Activated CD8-positive, alpha-beta memory T cell treated with anti-CD3 and anti-CD28 coated beads for 36 hours (primary cell): ENCODE results near the gene ING2. TPM values are rescaled to one million over a fixed set of nuclear protein-coding genes. Genes with fewer than 3 reads are reported as not detected.

ENCODE experiments used
- CTCF ChIA-PET: fragments of 350-600 bp; sonication (Branson Sonifier 250); formaldehyde crosslinking; loops from one replicate; lab custom pipeline; 2021; ENCODE audit warnings: antibody characterized with exemption; lab: Charles Lee
- POLR2A ChIA-PET: fragments of 350-600 bp; sonication (Branson Sonifier 250); formaldehyde crosslinking; loops from one replicate; lab custom pipeline; 2021; ENCODE audit warnings: antibody characterized with exemption; lab: Charles Lee
- total RNA-seq, 2 experiments: library from RNA; stranded (reverse); gene quantifications; one replicate each; pipeline ENCODE4 v1.2.3, GENCODE V29; 2021

Gene ING2
- total RNA-seq, 2 experiments from 2014 or later: 11.1 to 12.2 TPM

- POLR2A ChIA-PET: no interaction called here
- CTCF ChIA-PET: no interaction called here
Measured at GRCh38 chr4:183493246-183493645, 11.6 kb upstream of the ING2 start.

GRCh38 chr4:183495184-183495583 lies 9.7 kb upstream of the ING2 start:
- CTCF ChIA-PET: no interaction called here
- POLR2A ChIA-PET: no interaction called here

- ChIA-PET POLR2A (no interaction called here), CTCF (no interaction called here)
Measured at GRCh38 chr4:183499389-183499788, 5.5 kb upstream of the ING2 start.

DNA sequence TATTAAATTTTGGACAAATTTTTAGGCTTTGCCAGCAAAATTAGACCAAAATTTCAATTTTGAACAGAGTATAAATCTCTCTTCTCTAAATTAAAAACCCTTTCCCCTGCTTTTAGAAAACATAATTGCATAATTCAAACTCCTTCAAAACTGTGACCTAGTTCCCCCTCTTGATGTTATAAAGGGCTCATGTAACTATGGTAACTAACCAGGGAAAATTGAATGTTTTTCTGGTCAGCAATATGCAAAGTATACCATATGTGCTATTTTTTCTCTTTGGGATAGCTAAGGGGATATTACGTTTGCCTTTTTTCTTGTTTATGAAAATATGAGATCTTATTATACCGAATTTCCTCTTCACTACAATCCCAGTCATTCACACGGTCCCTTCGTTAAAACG lies 5.1 kb upstream of the ING2 start:
- POLR2A ChIA-PET: no interaction called here
- CTCF ChIA-PET: no interaction called here

GRCh38 chr4:183503497-183504063 lies 1.3 kb upstream of the ING2 start:
- ChIA-PET CTCF (interaction anchor here (0.8 to 1.7 kb wide), 4 partner anchors 45 to 1539 kb away, joined by 3 to 5 read pairs (median 3); partner anchors contain the start of genes RWDD4 and TRAPPC11), POLR2A (interaction anchor here (0.5 to 1.0 kb wide), 4 partner anchors 60 to 585 kb away, joined by 4 to 6 read pairs (median 5); no protein-coding TSS in a partner anchor)

DNA sequence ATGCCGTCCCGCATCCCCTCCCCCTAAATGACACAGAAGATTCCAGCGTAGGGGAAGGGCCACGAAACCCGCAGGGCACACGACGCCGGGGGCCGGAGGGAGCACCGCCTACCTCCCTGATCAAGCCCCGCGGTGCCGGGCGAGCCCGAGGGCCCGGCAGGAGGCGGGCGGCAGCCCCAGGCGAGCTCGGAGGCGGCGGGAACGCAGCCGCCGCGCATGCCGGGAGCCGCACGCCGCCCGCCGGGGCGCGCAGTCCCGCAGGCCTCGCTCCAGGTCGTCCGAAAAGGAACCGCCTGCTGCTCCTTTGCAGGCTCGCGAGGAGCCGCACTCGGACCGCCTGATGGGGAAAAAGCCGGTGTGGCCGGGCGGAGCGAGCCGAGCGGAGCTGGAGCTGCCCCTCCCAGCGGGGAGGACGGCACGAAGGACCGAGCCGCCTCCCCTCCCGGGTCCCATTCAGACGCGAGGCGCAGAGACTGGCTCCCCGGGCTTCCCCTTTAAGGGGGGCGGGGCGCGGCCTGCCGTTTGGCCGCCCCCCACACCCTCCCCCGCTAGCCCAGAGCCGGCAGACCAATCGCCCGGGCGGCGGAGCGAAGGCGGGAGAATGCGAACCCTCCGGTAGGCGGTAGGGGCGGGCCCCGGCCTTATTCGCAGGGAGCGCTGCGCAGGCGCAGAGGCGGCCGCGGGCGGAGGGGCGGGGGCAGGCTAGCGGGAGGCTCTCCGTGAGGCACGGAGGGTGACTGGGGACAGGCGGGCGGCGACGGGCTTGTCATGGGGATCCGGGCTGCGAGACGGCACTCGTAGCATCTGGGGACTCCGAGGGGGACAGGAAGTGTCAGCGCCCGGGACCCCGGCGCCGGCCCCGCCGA lies 561 bp upstream of the ING2 start:
- POLR2A ChIA-PET: interaction anchor here (1.0 to 2.1 kb wide), 2 partner anchors 59 to 97 kb away, joined by 4 to 7 read pairs; partner anchors contain the start of gene CDKN2AIP
- CTCF ChIA-PET: interaction anchor here (1.0 to 1.7 kb wide), 3 partner anchors 45 to 155 kb away, joined by 3 to 5 read pairs (median 3); partner anchors contain the start of genes RWDD4 and TRAPPC11

DNA sequence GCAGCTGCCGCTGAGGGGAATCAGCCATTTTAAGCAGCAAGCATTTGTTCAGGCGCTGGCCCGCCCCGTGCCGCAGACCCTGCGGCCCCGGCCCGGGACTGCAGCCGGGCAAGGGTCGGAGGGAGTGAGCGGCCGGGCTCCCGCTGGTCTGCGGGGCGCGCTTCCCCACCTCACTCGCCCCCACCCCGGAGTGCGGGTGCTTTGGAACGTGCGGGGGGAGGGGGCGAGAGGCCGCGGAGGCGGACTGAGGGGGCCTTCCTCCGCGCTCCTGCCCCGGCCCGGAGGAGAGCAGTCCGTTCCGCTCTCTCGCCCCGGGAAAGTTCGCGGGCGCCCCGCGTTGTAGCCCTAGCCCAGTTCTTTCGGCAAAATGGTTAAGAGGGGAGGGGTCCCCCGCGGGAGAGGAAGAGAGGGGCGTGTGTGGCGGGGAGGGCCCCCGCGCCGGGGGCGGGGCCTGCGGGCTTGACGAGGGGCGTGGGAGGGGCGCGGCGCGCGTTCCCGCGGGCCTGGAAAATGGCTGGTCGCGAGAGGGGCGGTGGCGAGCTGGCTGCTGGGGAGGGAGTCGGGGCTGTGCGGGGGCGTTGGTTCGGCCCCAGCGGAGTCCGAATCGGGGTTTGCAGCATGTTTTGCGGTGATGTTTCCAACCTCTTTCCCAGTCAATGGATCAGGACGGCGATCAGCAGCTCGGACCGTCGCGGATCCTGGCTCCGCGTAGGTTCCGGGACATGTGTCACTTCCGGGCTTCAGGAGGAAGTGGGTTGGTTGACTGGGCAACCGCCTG lies 942 bp downstream of the ING2 start:
- ChIA-PET CTCF (interaction anchor here (1.4 to 1.7 kb wide), 2 partner anchors 62 to 154 kb away, joined by 4 to 5 read pairs; partner anchors contain the start of genes CDKN2AIP, RWDD4 and TRAPPC11), POLR2A (interaction anchor here (1.9 to 2.1 kb wide), 2 partner anchors 61 to 154 kb away, joined by 4 to 7 read pairs; partner anchors contain the start of genes CDKN2AIP and TRAPPC11)

- CTCF ChIA-PET: interaction anchor here (1.4 kb wide), 1 partner anchor 62 kb away, joined by 4 read pairs; the partner anchor contains the start of gene CDKN2AIP
- POLR2A ChIA-PET: interaction anchor here (1.9 to 2.1 kb wide), 2 partner anchors 62 to 153 kb away, joined by 4 to 7 read pairs; partner anchors contain the start of genes CDKN2AIP and TRAPPC11
Measured at GRCh38 chr4:183506389-183506735, 1.5 kb downstream of the ING2 start.

- ChIA-PET POLR2A (no interaction called here), CTCF (no interaction called here)
Measured at GRCh38 chr4:183507925-183508696, 3.3 kb downstream of the ING2 start.

DNA sequence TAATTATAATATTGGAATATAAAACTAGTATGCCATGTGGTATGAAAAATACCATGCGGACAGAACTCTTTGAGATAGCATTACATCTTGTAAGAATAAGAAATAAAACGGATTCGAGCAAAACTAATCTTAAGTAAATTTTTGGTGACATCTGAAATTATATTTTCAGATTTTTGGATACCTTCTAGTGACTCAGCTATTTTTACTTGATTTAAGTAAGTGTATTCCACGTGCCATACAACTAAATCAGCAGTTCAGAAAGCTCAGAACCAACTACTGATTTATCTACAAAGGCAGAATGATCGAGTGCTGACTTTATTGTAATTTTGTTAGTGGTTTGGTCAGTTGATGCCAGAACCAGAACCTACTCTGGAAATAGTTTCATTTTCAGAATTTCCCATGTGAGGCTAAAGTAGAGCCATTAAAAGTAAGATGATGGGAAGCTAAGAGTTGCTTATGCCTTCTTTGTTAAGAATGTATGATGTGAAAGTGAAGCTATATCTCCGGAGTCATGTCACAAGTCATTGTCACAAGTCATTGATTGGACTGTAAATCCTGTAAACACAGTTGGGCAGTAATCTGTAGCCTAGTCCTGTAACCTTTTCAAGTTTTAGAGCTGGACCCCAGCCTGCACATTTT lies 4.0 kb downstream of the ING2 start:
- POLR2A ChIA-PET: no interaction called here
- CTCF ChIA-PET: no interaction called here

DNA sequence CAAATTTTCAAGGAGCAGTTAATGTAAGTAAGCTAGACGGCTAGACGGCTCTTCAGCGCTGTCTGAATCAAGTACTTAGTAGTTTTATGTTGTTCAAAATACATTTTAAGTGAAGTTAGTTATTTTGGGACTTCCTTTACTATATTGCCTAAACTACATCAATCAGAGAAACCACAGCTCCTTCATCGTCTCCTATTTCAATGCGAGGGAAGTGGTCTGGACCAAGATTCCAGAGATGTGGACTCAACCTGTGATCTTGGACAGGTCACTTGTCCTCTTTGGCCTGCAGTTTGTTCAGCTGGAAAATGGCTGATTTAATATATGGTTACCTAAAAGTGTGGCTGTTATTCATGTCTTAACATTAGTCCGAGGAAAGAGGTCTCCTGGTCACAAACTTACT lies 10.6 kb downstream of the ING2 start:
- ChIA-PET POLR2A (no interaction called here), CTCF (no interaction called here)

GRCh38 chr4:183517194-183517593 lies 12.3 kb downstream of the ING2 start:
- CTCF ChIA-PET: interaction anchor here (0.6 kb wide), 1 partner anchor 400 kb away, joined by 3 read pairs; no protein-coding TSS in a partner anchor
- POLR2A ChIA-PET: no interaction called here

- CTCF ChIA-PET: no interaction called here
- POLR2A ChIA-PET: no interaction called here
Measured at GRCh38 chr4:183517781-183518180, 12.9 kb downstream of the ING2 start.

GRCh38 chr4:183522821-183523220 lies 18.0 kb downstream of the ING2 start:
- POLR2A ChIA-PET: no interaction called here

GRCh38 chr4:183527326-183527725 lies 22.5 kb downstream of the ING2 start:
- ChIA-PET POLR2A (no interaction called here), CTCF (no interaction called here)

More at GRCh38 chr4:183522821-183523220, 18.0 kb downstream of the ING2 start:
- CTCF ChIA-PET: no interaction called here

GRCh38 chr4:183532821-183533220 lies 28.0 kb downstream of the ING2 start:
- ChIA-PET POLR2A (no interaction called here), CTCF (no interaction called here)

DNA sequence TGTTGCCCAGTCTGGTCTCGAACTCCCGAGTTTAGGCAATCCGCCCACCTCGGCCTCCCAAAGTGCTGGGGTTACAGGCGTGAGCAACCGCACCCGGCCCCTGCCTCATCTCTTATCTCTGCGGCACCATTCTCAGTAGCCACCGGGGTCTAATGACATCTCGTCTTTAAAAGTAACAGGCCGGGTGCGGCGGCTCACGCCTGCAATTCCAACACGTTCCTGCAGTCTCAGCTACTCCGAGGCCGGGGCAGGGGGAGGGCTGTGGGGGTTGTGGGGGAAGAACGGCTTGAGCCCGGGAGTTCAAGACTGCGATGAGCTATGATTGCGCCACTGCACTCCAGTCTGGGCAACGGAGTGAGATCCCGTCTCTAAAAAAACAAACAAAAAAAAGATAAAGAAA lies 28.8 kb downstream of the ING2 start:
- ChIA-PET POLR2A (no interaction called here), CTCF (no interaction called here)

GRCh38 chr4:183540410-183541009 lies 35.7 kb downstream of the ING2 start:
- CTCF ChIA-PET: interaction anchor here (1.1 kb wide), 1 partner anchor 12 kb away, joined by 4 read pairs; no protein-coding TSS in a partner anchor
- POLR2A ChIA-PET: no interaction called here
